ENCODE data around the gene TBC1D9B. TPM values are rescaled to one million over a fixed set of nuclear protein-coding genes. Genes with fewer than 3 reads are reported as not detected.

TBC1D9B gene
- total and polyA plus RNA-seq, 2 of the 13 experiments (the other 11 are each of a cell fraction or from before 2014, with no cell fraction given) = 35.0 to 50.0 TPM

DNA sequence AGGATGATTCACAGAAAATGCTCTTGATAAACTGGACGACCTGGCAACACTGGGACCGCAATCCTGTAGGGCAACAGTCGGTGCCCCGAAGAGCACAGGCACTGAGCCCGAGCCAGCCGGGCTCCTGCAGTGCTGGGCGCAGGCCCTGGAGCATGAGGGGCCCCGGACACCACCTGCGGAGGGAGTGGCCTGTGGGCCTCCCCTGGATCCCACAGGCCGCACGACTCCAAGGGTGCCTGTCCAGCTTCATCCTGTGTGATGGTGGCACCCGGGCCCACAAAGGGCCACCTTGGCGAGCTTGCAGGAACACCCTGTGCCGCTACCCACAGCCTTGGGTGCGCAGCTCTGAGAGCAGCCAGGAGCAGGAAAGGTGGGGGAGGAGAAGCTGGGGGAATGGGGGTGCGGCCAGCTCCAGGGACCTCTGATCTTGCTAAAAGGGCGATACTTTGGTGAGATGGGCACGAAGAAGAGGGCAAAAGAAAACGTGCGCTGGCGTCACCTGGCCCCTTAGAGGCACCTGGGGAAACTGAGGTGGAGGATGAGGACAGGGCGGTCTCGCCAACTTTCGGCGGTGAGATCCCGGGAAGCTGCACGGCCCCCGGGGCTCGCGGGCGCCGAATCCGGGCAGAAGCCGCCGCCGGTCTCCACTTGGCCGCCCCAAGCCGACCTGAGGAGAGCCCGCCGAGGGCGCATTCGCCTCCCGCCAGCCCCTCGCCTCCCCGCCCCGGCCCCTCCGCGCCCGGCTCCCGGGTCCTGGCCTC, 722 bp downstream of the TBC1D9B start (continued):
- TF ChIP-seq MZF1 (CRISPR knock-in tag; IDR thresholded peaks at IDR 0.05; ENCODE audit: borderline replicate concordance) = no peak
- TF ChIP-seq, protein P1, sequence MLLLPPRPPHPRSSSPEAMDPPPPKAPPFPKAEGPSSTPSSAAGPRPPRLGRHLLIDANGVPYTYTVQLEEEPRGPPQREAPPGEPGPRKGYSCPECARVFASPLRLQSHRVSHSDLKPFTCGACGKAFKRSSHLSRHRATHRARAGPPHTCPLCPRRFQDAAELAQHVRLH (CRISPR knock-in tag; IDR thresholded peaks at IDR 0.05; ENCODE audit: borderline replicate concordance, low read depth) = no peak
- TF ChIP-seq, protein P2, sequence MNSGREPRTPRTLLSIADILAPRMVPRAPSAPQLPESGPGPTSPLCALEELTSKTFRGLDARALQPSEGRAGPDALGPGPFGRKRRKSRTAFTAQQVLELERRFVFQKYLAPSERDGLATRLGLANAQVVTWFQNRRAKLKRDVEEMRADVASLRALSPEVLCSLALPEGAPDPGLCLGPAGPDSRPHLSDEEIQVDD (CRISPR knock-in tag; IDR thresholded peaks at IDR 0.05; ENCODE audit: borderline replicate concordance) = no peak
- TF ChIP-seq XBP1 (CRISPR knock-in tag; IDR thresholded peaks at IDR 0.05) = no peak
- TF ChIP-seq HDAC1 (CRISPR knock-in tag; IDR thresholded peaks at IDR 0.05) = peak; percentile 52
- TF ChIP-seq, protein P3, sequence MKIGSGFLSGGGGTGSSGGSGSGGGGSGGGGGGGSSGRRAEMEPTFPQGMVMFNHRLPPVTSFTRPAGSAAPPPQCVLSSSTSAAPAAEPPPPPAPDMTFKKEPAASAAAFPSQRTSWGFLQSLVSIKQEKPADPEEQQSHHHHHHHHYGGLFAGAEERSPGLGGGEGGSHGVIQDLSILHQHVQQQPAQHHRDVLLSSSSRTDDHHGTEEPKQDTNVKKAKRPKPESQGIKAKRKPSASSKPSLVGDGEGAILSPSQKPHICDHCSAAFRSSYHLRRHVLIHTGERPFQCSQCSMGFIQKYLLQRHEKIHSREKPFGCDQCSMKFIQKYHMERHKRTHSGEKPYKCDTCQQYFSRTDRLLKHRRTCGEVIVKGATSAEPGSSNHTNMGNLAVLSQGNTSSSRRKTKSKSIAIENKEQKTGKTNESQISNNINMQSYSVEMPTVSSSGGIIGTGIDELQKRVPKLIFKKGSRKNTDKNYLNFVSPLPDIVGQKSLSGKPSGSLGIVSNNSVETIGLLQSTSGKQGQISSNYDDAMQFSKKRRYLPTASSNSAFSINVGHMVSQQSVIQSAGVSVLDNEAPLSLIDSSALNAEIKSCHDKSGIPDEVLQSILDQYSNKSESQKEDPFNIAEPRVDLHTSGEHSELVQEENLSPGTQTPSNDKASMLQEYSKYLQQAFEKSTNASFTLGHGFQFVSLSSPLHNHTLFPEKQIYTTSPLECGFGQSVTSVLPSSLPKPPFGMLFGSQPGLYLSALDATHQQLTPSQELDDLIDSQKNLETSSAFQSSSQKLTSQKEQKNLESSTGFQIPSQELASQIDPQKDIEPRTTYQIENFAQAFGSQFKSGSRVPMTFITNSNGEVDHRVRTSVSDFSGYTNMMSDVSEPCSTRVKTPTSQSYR (CRISPR knock-in tag; IDR thresholded peaks at IDR 0.05; ENCODE audit: borderline replicate concordance) = peak; percentile 10; the same call in 1 of the 2 replicates
- TF ChIP-seq YEATS4 (CRISPR knock-in tag; IDR thresholded peaks at IDR 0.05; ENCODE audit: borderline replicate concordance) = 0 out of 2 replicates have a peak, but pooled peaks have one; percentile 18
- no peak for TF ChIP-seq IRX3 (CRISPR knock-in tag; IDR thresholded peaks at IDR 0.05; ENCODE audit: borderline replicate concordance, low read depth)
- TF ChIP-seq, protein P4, sequence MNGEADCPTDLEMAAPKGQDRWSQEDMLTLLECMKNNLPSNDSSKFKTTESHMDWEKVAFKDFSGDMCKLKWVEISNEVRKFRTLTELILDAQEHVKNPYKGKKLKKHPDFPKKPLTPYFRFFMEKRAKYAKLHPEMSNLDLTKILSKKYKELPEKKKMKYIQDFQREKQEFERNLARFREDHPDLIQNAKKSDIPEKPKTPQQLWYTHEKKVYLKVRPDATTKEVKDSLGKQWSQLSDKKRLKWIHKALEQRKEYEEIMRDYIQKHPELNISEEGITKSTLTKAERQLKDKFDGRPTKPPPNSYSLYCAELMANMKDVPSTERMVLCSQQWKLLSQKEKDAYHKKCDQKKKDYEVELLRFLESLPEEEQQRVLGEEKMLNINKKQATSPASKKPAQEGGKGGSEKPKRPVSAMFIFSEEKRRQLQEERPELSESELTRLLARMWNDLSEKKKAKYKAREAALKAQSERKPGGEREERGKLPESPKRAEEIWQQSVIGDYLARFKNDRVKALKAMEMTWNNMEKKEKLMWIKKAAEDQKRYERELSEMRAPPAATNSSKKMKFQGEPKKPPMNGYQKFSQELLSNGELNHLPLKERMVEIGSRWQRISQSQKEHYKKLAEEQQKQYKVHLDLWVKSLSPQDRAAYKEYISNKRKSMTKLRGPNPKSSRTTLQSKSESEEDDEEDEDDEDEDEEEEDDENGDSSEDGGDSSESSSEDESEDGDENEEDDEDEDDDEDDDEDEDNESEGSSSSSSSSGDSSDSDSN (CRISPR knock-in tag; IDR thresholded peaks at IDR 0.05) = peak; percentile 55; the same call in 1 of the 2 replicates
- no peak for TF ChIP-seq NFE2 (CRISPR knock-in tag; IDR thresholded peaks at IDR 0.05)
- TF ChIP-seq GABPB1 (CRISPR knock-in tag; IDR thresholded peaks at IDR 0.05) = peak; percentile 39; the same call in 1 of the 2 replicates
- no peak for TF ChIP-seq MTF1 (CRISPR knock-in tag; IDR thresholded peaks at IDR 0.05)
- TF ChIP-seq HOXD1 (CRISPR knock-in tag; IDR thresholded peaks at IDR 0.05) = 0 out of 2 replicates have a peak, but pooled peaks have one; percentile 21
- peak; percentile 9; the same call in 1 of the 2 replicates for TF ChIP-seq PHF8 (CRISPR knock-in tag; IDR thresholded peaks at IDR 0.05)
- TF ChIP-seq, protein P5, sequence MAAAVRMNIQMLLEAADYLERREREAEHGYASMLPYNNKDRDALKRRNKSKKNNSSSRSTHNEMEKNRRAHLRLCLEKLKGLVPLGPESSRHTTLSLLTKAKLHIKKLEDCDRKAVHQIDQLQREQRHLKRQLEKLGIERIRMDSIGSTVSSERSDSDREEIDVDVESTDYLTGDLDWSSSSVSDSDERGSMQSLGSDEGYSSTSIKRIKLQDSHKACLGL (CRISPR knock-in tag; IDR thresholded peaks at IDR 0.05) = peak; percentile 67; the same call in 1 of the 2 replicates
- peak; percentile 73 for TF ChIP-seq ZFX (CRISPR knock-in tag; IDR thresholded peaks at IDR 0.05; ENCODE audit: low read depth)
- TF ChIP-seq, protein P6, sequence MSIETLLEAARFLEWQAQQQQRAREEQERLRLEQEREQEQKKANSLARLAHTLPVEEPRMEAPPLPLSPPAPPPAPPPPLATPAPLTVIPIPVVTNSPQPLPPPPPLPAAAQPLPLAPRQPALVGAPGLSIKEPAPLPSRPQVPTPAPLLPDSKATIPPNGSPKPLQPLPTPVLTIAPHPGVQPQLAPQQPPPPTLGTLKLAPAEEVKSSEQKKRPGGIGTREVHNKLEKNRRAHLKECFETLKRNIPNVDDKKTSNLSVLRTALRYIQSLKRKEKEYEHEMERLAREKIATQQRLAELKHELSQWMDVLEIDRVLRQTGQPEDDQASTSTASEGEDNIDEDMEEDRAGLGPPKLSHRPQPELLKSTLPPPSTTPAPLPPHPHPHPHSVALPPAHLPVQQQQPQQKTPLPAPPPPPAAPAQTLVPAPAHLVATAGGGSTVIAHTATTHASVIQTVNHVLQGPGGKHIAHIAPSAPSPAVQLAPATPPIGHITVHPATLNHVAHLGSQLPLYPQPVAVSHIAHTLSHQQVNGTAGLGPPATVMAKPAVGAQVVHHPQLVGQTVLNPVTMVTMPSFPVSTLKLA (IDR thresholded peaks at IDR 0.05) = no peak
- no peak for TF ChIP-seq ZNF460 (CRISPR knock-in tag; IDR thresholded peaks at IDR 0.05; ENCODE audit: borderline replicate concordance)

Measured in HepG2 (cell line).